ENCODE data around the gene SIRT2. TPM values are rescaled to one million over a fixed set of nuclear protein-coding genes. Genes with fewer than 3 reads are reported as not detected.

The SIRT2 gene
- total and polyA plus RNA-seq, 2 of the 13 experiments (the other 11 are each of a cell fraction or from before 2014, with no cell fraction given), result 22.3 to 26.1 TPM

GRCh38 chr19:38838986-38839761 is 60.2 kb downstream of the SIRT2 start:
- Histone ChIP-seq H3K36me3 (replicated peaks in 1 of 2; ENCODE audit: control insufficient read depth in 1 of 2, insufficient read depth in 2 of 2, low read length in 2 of 2) (peaks cover 41 to 85% of the 10 kb centered on the region in 2 experiments), H3K4me2 (ENCODE audit: low read depth, low read length) (no peak overlapping the region), H3K4me3 (replicated peaks in 1 of 3; ENCODE audit: insufficient read depth in 1 of 3, low read depth in 2 of 3, low read length in 3 of 3) (no peak overlapping the region), H3K27me3 (ENCODE audit: control insufficient read depth in 1 of 2, insufficient read depth in 2 of 2, low read length in 2 of 2) (no peaks in the 10 kb centered on the region), H2AFZ (ENCODE audit: low read length) (no peak overlapping the region), H3K79me2 (ENCODE audit: insufficient read depth, low read length) (peaks cover 22% of the 10 kb centered on the region), H3K27ac (ENCODE audit: extremely low read length, insufficient read depth, low read length) (peak overlapping the region; percentile 60), H3K9me3 (ENCODE audit: low read length) (no peaks in the 10 kb centered on the region), H3K4me1 (ENCODE audit: insufficient read depth, low read length) (peaks cover 73% of the 10 kb centered on the region), H3K9ac (ENCODE audit: insufficient read depth, low read depth, low read length) (no peak overlapping the region), H4K20me1 (ENCODE audit: insufficient read depth, low read length) (peaks cover 32% of the 10 kb centered on the region)
- 93% methylated on average over 12 of the region's 12 CpGs for WGBS (ENCODE audit: low lambda C conversion rate)
- no peak for TF ChIP-seq ZNF430 (CRISPR knock-in tag; IDR thresholded peaks at IDR 0.05)
- TF ChIP-seq SP4 (CRISPR knock-in tag; IDR thresholded peaks at IDR 0.05), result no peak
- no peak for TF ChIP-seq ZNF431 (CRISPR knock-in tag; IDR thresholded peaks at IDR 0.05; ENCODE audit: borderline replicate concordance, low read depth)
- TF ChIP-seq, protein P1, sequence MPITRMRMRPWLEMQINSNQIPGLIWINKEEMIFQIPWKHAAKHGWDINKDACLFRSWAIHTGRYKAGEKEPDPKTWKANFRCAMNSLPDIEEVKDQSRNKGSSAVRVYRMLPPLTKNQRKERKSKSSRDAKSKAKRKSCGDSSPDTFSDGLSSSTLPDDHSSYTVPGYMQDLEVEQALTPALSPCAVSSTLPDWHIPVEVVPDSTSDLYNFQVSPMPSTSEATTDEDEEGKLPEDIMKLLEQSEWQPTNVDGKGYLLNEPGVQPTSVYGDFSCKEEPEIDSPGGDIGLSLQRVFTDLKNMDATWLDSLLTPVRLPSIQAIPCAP (CRISPR knock-in tag; IDR thresholded peaks at IDR 0.05; ENCODE audit: low read depth), result no peak
- TF ChIP-seq TP53 (CRISPR knock-in tag; conservative IDR thresholded peaks at IDR 0.05), result no peak
- no peak for TF ChIP-seq NFKBIZ (CRISPR knock-in tag; IDR thresholded peaks at IDR 0.05)
- TF ChIP-seq POLR2AphosphoS5 (IDR thresholded peaks at IDR 0.05; ENCODE audit: low read depth, low read length), result 0 out of 2 replicates have a peak, but pooled peaks have one; percentile 13
- no peak for TF ChIP-seq PCBP2 (optimal IDR thresholded peaks at IDR 0.05; ENCODE audit: low read depth, low read length, poor library complexity, severe bottlenecking)
- no peak for TF ChIP-seq ARID2 (CRISPR knock-in tag; IDR thresholded peaks at IDR 0.05; ENCODE audit: borderline replicate concordance)
- TF ChIP-seq RNF2 (conservative IDR thresholded peaks at IDR 0.05; ENCODE audit: low read depth), result no peak
- TF ChIP-seq ZNF816 (CRISPR knock-in tag; IDR thresholded peaks at IDR 0.05; ENCODE audit: borderline replicate concordance), result no peak
- no peak for TF ChIP-seq NR0B2 (CRISPR knock-in tag; IDR thresholded peaks at IDR 0.05)
- no peak for TF ChIP-seq ZNF20 (CRISPR knock-in tag; IDR thresholded peaks at IDR 0.05)
- no peak for TF ChIP-seq ZBTB38 (CRISPR knock-in tag; IDR thresholded peaks at IDR 0.05)
- no peak for TF ChIP-seq ZFP1 (CRISPR knock-in tag; IDR thresholded peaks at IDR 0.05)
- TF ChIP-seq POLR2A (IDR thresholded peaks at IDR 0.05; ENCODE audit: insufficient read depth in 1 of 2, low read depth in 2 of 2, low read length in 2 of 2), result peak in 1 of 2 experiments; percentile 2; a peak in 1 of 4 replicates
- no peak for TF ChIP-seq ZSCAN22 (CRISPR knock-in tag; IDR thresholded peaks at IDR 0.05)
- TF ChIP-seq POLR2G (IDR thresholded peaks at IDR 0.05; ENCODE audit: low read depth, low read length), result peak; percentile 70
- TF ChIP-seq RBM22 (optimal IDR thresholded peaks at IDR 0.05; ENCODE audit: low read length), result peak; percentile 16
- TF ChIP-seq NCOA1 (CRISPR knock-in tag; IDR thresholded peaks at IDR 0.05), result no peak
- no peak for TF ChIP-seq REXO4 (CRISPR knock-in tag; IDR thresholded peaks at IDR 0.05; ENCODE audit: borderline replicate concordance)
- TF ChIP-seq TBL1XR1 (IDR thresholded peaks at IDR 0.05; ENCODE audit: borderline replicate concordance, low read length, partially characterized antibody), result no peak
- no peak for TF ChIP-seq ZNF446 (CRISPR knock-in tag; IDR thresholded peaks at IDR 0.05)
- TF ChIP-seq SRSF9 (IDR thresholded peaks at IDR 0.05; ENCODE audit: borderline replicate concordance, insufficient read depth, low read depth, low read length, poor library complexity, severe bottlenecking), result no peak
- in situ Hi-C loops (cut with HindIII; ENCODE audit: extremely low pct_ligation_motif_present, low pct_unique_long_range_greater_than_20kb), result no loop called here
- ChIA-PET CTCF (ENCODE audit: low intra/inter-chr PET ratio, low total read pairs) (no interaction called here), POLR2A (interaction anchor here (0.7 to 4.4 kb wide), 8 partner anchors 8 to 104 kb away, joined by 3 to 42 read pairs (median 8); partner anchors contain the start of genes ECH1, HNRNPL and RINL)
- FAIRE-seq, result no peak
- no peak for DNase-seq (ENCODE audit: low spot score)
- 0 out of 3 replicates have a peak, but pooled peaks have one; percentile 2 for ATAC-seq
- intact Hi-C loops (cut with micrococcal nuclease; ENCODE audit: unreplicated experiment), result loop anchor here (10.0 kb wide), 1 partner anchor 184 kb away; no protein-coding TSS in a partner anchor
- BruUV-seq (replicated peaks), result no TSS peak

Measured in HepG2 (cell line).